ENCODE results near the gene TCN1. TPM values are rescaled to one million over a fixed set of nuclear protein-coding genes. Genes with fewer than 3 reads are reported as not detected.
"Not testable (repeated sequence)": the region's sequence is repeated elsewhere in the genome, so short reads cannot be mapped to it uniquely, and the experiment has no call there.

The TCN1 gene
- total RNA-seq, 4 donors from 2014 or later, result not detected

DNA sequence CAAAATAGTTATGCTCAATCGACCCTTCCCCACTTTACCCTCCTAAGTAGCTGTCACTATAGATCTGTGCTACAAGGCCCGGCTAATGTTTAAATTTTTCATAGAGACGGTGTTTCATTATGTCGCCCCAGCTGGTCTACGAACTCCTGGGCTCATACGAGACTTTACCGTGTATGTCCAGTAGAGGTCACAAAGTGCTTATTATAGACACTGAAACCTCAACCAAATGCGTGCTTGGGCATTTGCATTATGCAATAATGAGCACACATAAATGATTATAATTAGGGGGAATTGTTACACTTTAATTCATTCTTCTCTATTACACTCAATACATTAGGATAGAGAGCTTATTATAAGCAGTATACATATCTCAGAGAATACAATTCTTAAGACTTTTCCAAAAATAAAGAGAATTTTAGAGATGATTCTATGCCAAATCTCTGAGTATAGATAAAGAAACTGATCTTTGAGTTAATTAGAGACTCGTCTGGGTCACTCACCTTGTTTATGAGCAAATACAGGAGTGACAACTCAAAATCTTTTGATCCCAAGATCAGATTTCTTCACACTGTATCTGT lies 43.2 kb downstream of the TCN1 start:
- in situ Hi-C loops (cut with MboI; ENCODE audit: low sequenced_read_pairs in 4 of 4), result loop anchor here in 1 of 4 donors (25.0 kb wide), 1 partner anchor 286 kb away; no protein-coding TSS in a partner anchor
- ATAC-seq (peak in 1 of 2 donors; percentile 79), DNase-seq (no peak)
- Histone ChIP-seq H3K4me1 (no peaks in the 10 kb centered on the region), H3K4me3 (no peak overlapping the region), H3K27ac (no peak overlapping the region), H3K9me3 (no peaks in the 10 kb centered on the region), H3K36me3 (no peaks in the 10 kb centered on the region), H3K27me3 (no peaks in the 10 kb centered on the region)
- TF ChIP-seq, protein P1, sequence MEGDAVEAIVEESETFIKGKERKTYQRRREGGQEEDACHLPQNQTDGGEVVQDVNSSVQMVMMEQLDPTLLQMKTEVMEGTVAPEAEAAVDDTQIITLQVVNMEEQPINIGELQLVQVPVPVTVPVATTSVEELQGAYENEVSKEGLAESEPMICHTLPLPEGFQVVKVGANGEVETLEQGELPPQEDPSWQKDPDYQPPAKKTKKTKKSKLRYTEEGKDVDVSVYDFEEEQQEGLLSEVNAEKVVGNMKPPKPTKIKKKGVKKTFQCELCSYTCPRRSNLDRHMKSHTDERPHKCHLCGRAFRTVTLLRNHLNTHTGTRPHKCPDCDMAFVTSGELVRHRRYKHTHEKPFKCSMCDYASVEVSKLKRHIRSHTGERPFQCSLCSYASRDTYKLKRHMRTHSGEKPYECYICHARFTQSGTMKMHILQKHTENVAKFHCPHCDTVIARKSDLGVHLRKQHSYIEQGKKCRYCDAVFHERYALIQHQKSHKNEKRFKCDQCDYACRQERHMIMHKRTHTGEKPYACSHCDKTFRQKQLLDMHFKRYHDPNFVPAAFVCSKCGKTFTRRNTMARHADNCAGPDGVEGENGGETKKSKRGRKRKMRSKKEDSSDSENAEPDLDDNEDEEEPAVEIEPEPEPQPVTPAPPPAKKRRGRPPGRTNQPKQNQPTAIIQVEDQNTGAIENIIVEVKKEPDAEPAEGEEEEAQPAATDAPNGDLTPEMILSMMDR (IDR thresholded peaks at IDR 0.05 in 4 of 5, conservative IDR thresholded peaks at IDR 0.05 in 1 of 5), result peak in 3 of 5 experiments; percentile 21 to 42 (median 41)
- no peak for TF ChIP-seq POLR2A (IDR thresholded peaks at IDR 0.05)
- intact Hi-C loops (cut with DNase I; ENCODE audit: low total_unique reads), result loop anchor here (10.0 kb wide), 1 partner anchor 372 kb away; no protein-coding TSS in a partner anchor

- Histone ChIP-seq H3K27me3 (no peaks in the 10 kb centered on the region), H3K4me3 (no peak overlapping the region), H3K36me3 (no peaks in the 10 kb centered on the region), H3K9me3 (no peaks in the 10 kb centered on the region), H3K27ac (no peak overlapping the region), H3K4me1 (no peaks in the 10 kb centered on the region)
- ATAC-seq (no peak), DNase-seq (no peak)
- intact Hi-C loops (cut with DNase I; ENCODE audit: low total_unique reads) (no loop called here), in situ Hi-C loops (cut with MboI; ENCODE audit: low sequenced_read_pairs in 4 of 4) (loop anchor here in 1 of 4 donors (25.0 kb wide), 1 partner anchor 281 kb away; no protein-coding TSS in a partner anchor)
- TF ChIP-seq, protein P1 (IDR thresholded peaks at IDR 0.05 in 4 of 5, conservative IDR thresholded peaks at IDR 0.05 in 1 of 5), result no peak
- TF ChIP-seq POLR2A (IDR thresholded peaks at IDR 0.05), result no peak
Observed at GRCh38 chr11:59818572-59818971, 47.7 kb downstream of the TCN1 start.

DNA sequence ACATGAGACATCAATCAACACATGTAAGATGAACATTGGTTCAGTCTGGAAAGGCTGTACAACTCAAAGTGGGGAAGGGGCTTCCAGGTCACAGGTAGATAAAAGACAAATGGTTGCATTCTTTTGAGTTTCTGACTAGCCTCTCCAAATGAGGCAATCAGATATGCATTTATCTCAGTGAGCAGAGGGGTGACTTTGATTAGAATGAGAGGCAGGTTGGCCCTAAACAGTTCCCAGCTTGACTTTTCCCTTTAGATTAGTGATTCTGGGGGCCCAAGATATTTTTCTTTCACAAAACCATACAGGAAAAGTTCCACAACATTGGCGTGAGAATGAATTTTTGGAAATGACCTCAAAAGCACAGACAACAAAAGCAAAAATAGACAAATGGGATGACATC lies 49.9 kb downstream of the TCN1 start:
- intact Hi-C loops (cut with DNase I; ENCODE audit: low total_unique reads); H3K36me3 ChIP-seq; H3K4me1 ChIP-seq; ATAC-seq; H3K9me3 ChIP-seq; DNase-seq; H3K4me3 ChIP-seq; H3K27me3 ChIP-seq; H3K27ac ChIP-seq: not testable (repeated sequence)
- in situ Hi-C loops (cut with MboI; ENCODE audit: low sequenced_read_pairs in 4 of 4), result loop anchor here in 1 of 4 donors (25.0 kb wide), 1 partner anchor 279 kb away; no protein-coding TSS in a partner anchor

DNA sequence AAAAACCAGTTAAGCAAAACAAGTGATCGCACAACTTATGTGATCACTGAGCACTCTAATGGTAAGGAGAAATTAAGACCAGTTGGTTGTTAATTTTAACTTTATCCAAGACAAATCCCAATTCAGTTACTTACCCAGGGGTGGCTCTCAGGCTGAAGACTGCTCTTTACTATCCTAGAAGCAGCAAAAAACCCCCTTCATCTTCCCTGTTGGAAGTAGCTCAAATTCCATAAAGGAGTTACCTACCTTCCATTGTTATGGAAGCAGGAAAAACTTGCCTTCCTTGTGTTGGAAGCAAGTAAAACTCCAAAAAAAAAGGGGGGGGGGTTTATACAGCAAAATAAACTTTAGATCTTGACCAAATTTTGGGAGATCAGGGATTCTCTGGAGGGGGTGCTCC lies 50.5 kb downstream of the TCN1 start:
- H3K27ac ChIP-seq, result no peak overlapping the region
- peaks cover 0 to 3% of the 10 kb centered on the region in 2 donors for H3K4me1 ChIP-seq
- H3K4me3 ChIP-seq, result no peak overlapping the region
- in situ Hi-C loops (cut with MboI; ENCODE audit: low sequenced_read_pairs in 4 of 4) (loop anchor here in 1 of 4 donors (25.0 kb wide), 1 partner anchor 278 kb away; no protein-coding TSS in a partner anchor), intact Hi-C loops (cut with DNase I; ENCODE audit: low total_unique reads) (no loop called here)
- DNase-seq (no peak), ATAC-seq (no peak)
- no peaks in the 10 kb centered on the region for H3K27me3 ChIP-seq
- no peaks in the 10 kb centered on the region for H3K9me3 ChIP-seq
- TF ChIP-seq POLR2A (IDR thresholded peaks at IDR 0.05), result no peak
- TF ChIP-seq, protein P1 (IDR thresholded peaks at IDR 0.05 in 4 of 5, conservative IDR thresholded peaks at IDR 0.05 in 1 of 5), result no peak
- no peaks in the 10 kb centered on the region for H3K36me3 ChIP-seq

DNA sequence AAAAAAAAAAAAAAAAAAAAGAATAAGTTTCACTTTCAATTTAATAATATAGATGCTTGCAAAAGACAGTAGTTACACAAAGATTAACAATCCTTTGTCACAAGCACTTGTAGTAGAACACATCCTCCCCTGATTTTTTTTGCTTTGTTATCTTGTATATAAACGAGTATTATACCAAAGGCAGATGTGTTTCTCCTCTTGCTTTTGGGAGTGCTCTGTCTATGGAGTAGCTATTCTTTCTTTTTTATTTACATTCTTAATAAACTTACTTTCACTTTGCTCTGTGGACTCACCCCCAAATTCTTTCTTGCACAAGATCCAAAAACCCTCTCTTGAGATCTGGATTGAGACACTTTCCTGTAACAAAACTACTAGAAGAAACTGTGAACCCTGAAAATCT lies 52.3 kb downstream of the TCN1 start:
- H3K36me3 ChIP-seq, result no peaks in the 10 kb centered on the region
- no peak overlapping the region for H3K4me3 ChIP-seq
- ATAC-seq (no peak), DNase-seq (no peak)
- intact Hi-C loops (cut with DNase I; ENCODE audit: low total_unique reads) (loop anchor here (5.0 kb wide), 1 partner anchor 267 kb away; no protein-coding TSS in a partner anchor), in situ Hi-C loops (cut with MboI; ENCODE audit: low sequenced_read_pairs in 4 of 4) (loop anchor here in 1 of 4 donors (25.0 kb wide), 1 partner anchor 277 kb away; no protein-coding TSS in a partner anchor)
- TF ChIP-seq POLR2A (IDR thresholded peaks at IDR 0.05), result no peak
- TF ChIP-seq, protein P1 (IDR thresholded peaks at IDR 0.05 in 4 of 5, conservative IDR thresholded peaks at IDR 0.05 in 1 of 5), result no peak
- no peaks in the 10 kb centered on the region for H3K27me3 ChIP-seq
- H3K4me1 ChIP-seq, result peaks cover 8 to 11% of the 10 kb centered on the region in 2 donors
- no peaks in the 10 kb centered on the region for H3K9me3 ChIP-seq
- no peak overlapping the region for H3K27ac ChIP-seq
